Suprapubic skin (tissue), 4 donors: ENCODE results near the gene GSG1L2.

Experiments used
- CTCF ChIP-seq, 2 donors: fragments of 200-600 bp in 1 of 2; fragments of 450-650 bp in 1 of 2; sonication (generic) in 1 of 2; IDR thresholded peaks; one replicate each; pipeline ENCODE4 v1.5.1; 2016 to 2019; ENCODE audit warnings: antibody characterized with exemption in 2 of 2, mild to moderate bottlenecking in 1 of 2, moderate library complexity in 1 of 2
- EP300 ChIP-seq: sonication (generic); formaldehyde crosslinking; IDR thresholded peaks from one replicate; pipeline ENCODE4 v1.6.1; 2017; ENCODE audit warnings: antibody characterized with exemption
- POLR2A ChIP-seq, 2 donors: fragments of 450-650 bp; IDR thresholded peaks; one replicate each; pipeline ENCODE4 v1.6.1; 2017; ENCODE audit warnings: antibody characterized with exemption in 2 of 2, mild to moderate bottlenecking in 2 of 2, moderate library complexity in 2 of 2
- POLR2AphosphoS5 ChIP-seq, 3 donors: sonication (generic); formaldehyde crosslinking; IDR thresholded peaks; one replicate each; pipeline ENCODE4 v1.6.1; 2017; ENCODE audit warnings: antibody characterized with exemption in 3 of 3

GRCh38 chr17:9766970-9767369, 54.9 kb downstream of the GSG1L2 start:
- TF ChIP-seq CTCF (IDR thresholded peaks at IDR 0.05) (no peak), POLR2A (IDR thresholded peaks at IDR 0.05) (no peak), EP300 (no peak), POLR2AphosphoS5 (IDR thresholded peaks at IDR 0.05) (no peak)
